Measurements from ENCODE around the gene AOPEP.

- TF ChIP-seq SOX5 (CRISPR knock-in tag; IDR thresholded peaks at IDR 0.05; ENCODE audit: borderline replicate concordance) (no peak), ZNF781 (CRISPR knock-in tag; IDR thresholded peaks at IDR 0.05; ENCODE audit: borderline replicate concordance, not compliant biosample characterization) (no peak), ZNF841 (CRISPR knock-in tag; IDR thresholded peaks at IDR 0.05; ENCODE audit: borderline replicate concordance) (no peak)
- TF ChIP-seq, protein P1, sequence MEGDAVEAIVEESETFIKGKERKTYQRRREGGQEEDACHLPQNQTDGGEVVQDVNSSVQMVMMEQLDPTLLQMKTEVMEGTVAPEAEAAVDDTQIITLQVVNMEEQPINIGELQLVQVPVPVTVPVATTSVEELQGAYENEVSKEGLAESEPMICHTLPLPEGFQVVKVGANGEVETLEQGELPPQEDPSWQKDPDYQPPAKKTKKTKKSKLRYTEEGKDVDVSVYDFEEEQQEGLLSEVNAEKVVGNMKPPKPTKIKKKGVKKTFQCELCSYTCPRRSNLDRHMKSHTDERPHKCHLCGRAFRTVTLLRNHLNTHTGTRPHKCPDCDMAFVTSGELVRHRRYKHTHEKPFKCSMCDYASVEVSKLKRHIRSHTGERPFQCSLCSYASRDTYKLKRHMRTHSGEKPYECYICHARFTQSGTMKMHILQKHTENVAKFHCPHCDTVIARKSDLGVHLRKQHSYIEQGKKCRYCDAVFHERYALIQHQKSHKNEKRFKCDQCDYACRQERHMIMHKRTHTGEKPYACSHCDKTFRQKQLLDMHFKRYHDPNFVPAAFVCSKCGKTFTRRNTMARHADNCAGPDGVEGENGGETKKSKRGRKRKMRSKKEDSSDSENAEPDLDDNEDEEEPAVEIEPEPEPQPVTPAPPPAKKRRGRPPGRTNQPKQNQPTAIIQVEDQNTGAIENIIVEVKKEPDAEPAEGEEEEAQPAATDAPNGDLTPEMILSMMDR (CRISPR knock-in tag; IDR thresholded peaks at IDR 0.05): no peak
Measured at GRCh38 chr9:94792511-94792910, 66.0 kb downstream of the AOPEP start.
